IMR-90 (cell line): ENCODE results near the gene CTPS2. TPM values are rescaled to one million over a fixed set of nuclear protein-coding genes. Genes with fewer than 3 reads are reported as not detected.

ENCODE experiments used
- ATAC-seq: fragments of 200-7000 bp; cut with Tn5 transposase; 2 replicates; pipeline ENCODE4 v1.9.1; 2020; ENCODE audit warnings: low read depth, mild to moderate bottlenecking, moderate library complexity
- BruUV-seq: library from RNA; stranded (reverse); fragments of 400-500 nt; replicated peaks from 2 replicates; lab custom pipeline; 2021; lab: Mats Ljungman, UMichigan
- CTCF ChIA-PET: fragments of 300-600 bp; formaldehyde crosslinking; extraction: SDS; loops from one replicate; lab custom pipeline; 2021; ENCODE audit warnings: antibody characterized with exemption; lab: Yijun Ruan, JAX
- POLR2A ChIA-PET: fragments of 300-600 bp; sonication (Branson Sonifier 250); formaldehyde crosslinking; loops from one replicate; lab custom pipeline; 2022; ENCODE audit warnings: antibody characterized with exemption; ENCODE audit not compliant: unreplicated experiment; lab: Charles Lee
- DNase-seq: peaks from one replicate; pipeline ENCODE4 v3.0.0; 2013
- H2AFZ ChIP-seq: replicated peaks from 2 replicates; pipeline ENCODE3; 2013; ENCODE audit warnings: low read length, mild to moderate bottlenecking; ENCODE audit not compliant: poor library complexity
- H2AK5ac ChIP-seq: 2 replicates; pipeline ENCODE4 v1.6.1; 2013; ENCODE audit warnings: low read depth, low read length, inconsistent platforms
- H2AK9ac ChIP-seq: replicated peaks from 2 replicates; pipeline ENCODE3; 2013; ENCODE audit warnings: mild to moderate bottlenecking, low read depth, low read length, moderate library complexity; ENCODE audit not compliant: poor library complexity
- H2BK120ac ChIP-seq: 2 replicates; pipeline ENCODE4 v1.6.1; 2013; ENCODE audit warnings: low read depth, low read length, inconsistent platforms
- H2BK15ac ChIP-seq: 3 replicates; pipeline ENCODE4 v1.6.1; 2013; ENCODE audit warnings: low read depth, low read length, inconsistent platforms
- H2BK20ac ChIP-seq: 2 replicates; pipeline ENCODE4 v1.6.1; 2013; ENCODE audit warnings: low read depth, mild to moderate bottlenecking, inconsistent platforms, low read length, moderate library complexity
- H2BK5ac ChIP-seq: 2 replicates; pipeline ENCODE4 v1.6.1; 2013; ENCODE audit warnings: mild to moderate bottlenecking, low read depth, low read length, inconsistent platforms; ENCODE audit not compliant: poor library complexity, severe bottlenecking
- H3K14ac ChIP-seq: replicated peaks from 2 replicates; pipeline ENCODE4 v1.6.1; 2013; ENCODE audit warnings: low read depth, low read length, inconsistent platforms
- H3K18ac ChIP-seq: 2 replicates; pipeline ENCODE4 v1.6.1; 2013; ENCODE audit warnings: low read depth, low read length, control low read depth
- H3K23ac ChIP-seq: 2 replicates; pipeline ENCODE4 v1.6.1; 2013; ENCODE audit warnings: low read depth, low read length, inconsistent platforms
- H3K27ac ChIP-seq: 2 replicates; pipeline ENCODE4 v1.5.1; 2013; ENCODE audit warnings: mild to moderate bottlenecking, control low read depth, low read length; ENCODE audit not compliant: insufficient read depth
- H3K27me3 ChIP-seq: 2 replicates; pipeline ENCODE4 v1.6.1; 2013; ENCODE audit warnings: low read length; ENCODE audit not compliant: control insufficient read depth, insufficient read depth
- H3K36me3 ChIP-seq: 2 replicates; pipeline ENCODE4 v1.6.1; 2013; ENCODE audit warnings: low read length, mixed read lengths; ENCODE audit not compliant: control insufficient read depth, insufficient read depth
- H3K4ac ChIP-seq: 2 replicates; pipeline ENCODE4 v1.6.1; 2013; ENCODE audit warnings: low read depth, low read length, inconsistent platforms
- H3K4me1 ChIP-seq: 2 replicates; pipeline ENCODE4 v1.6.1; 2013; ENCODE audit warnings: low read length, mixed read lengths; ENCODE audit not compliant: control insufficient read depth, insufficient read depth
- H3K4me2 ChIP-seq: 2 replicates; pipeline ENCODE4 v1.6.1; 2013; ENCODE audit warnings: low read depth, mild to moderate bottlenecking, control low read depth, low read length, moderate library complexity
- H3K4me3 ChIP-seq: 2 replicates; pipeline ENCODE4 v1.5.1; 2013; ENCODE audit warnings: low read depth, mild to moderate bottlenecking, control low read depth, low read length, moderate library complexity; ENCODE audit not compliant: insufficient read depth
- H3K56ac ChIP-seq: 2 replicates; pipeline ENCODE4 v1.6.1; 2013; ENCODE audit warnings: low read length, inconsistent platforms; ENCODE audit not compliant: insufficient read depth; ENCODE audit errors: extremely low read depth
- H3K79me1 ChIP-seq, 2 experiments: 2 replicates each; pipeline ENCODE4 v1.6.1; 2013; ENCODE audit warnings: low read length in 2 of 2, inconsistent platforms in 1 of 2, low read depth in 1 of 2
- H3K9ac ChIP-seq: 2 replicates; pipeline ENCODE4 v1.6.1; 2013; ENCODE audit warnings: low read depth, low read length, control low read depth
- H3K9me1 ChIP-seq: 2 replicates; pipeline ENCODE4 v1.6.1; 2013; ENCODE audit warnings: low read length, inconsistent platforms; ENCODE audit not compliant: insufficient read depth
- H3K9me3 ChIP-seq: 2 replicates; pipeline ENCODE4 v1.6.1; 2013; ENCODE audit warnings: low read length; ENCODE audit not compliant: control insufficient read depth, insufficient read depth
- H4K20me1 ChIP-seq: 2 replicates; pipeline ENCODE4 v1.6.1; 2013; ENCODE audit warnings: low read length, inconsistent platforms; ENCODE audit not compliant: insufficient read depth
- H4K5ac ChIP-seq: 2 replicates; pipeline ENCODE4 v1.6.1; 2013; ENCODE audit warnings: mild to moderate bottlenecking, low read depth, low read length, control low read depth
- H4K8ac ChIP-seq, 2 experiments: 2 replicates each; pipeline ENCODE4 v1.6.1; 2013; ENCODE audit warnings: low read depth in 2 of 2, low read length in 2 of 2, control low read depth in 1 of 2, inconsistent platforms in 1 of 2
- H4K91ac ChIP-seq: 2 replicates; pipeline ENCODE4 v1.6.1; 2013; ENCODE audit warnings: low read depth, low read length, inconsistent platforms; ENCODE audit not compliant: insufficient read depth
- BHLHE40 ChIP-seq: fragments of 150-350 bp; IDR thresholded peaks from 2 replicates; pipeline ENCODE4 v1.6.1; 2016; ENCODE audit warnings: mild to moderate bottlenecking, low read depth, low read length
- CEBPB ChIP-seq: IDR thresholded peaks from 2 replicates; pipeline ENCODE4 v1.6.1; 2012; ENCODE audit warnings: low read depth, low read length, improper control_type of control experiment
- CHD1 ChIP-seq: IDR thresholded peaks from 2 replicates; pipeline ENCODE4 v1.6.1; 2012; ENCODE audit warnings: low read depth, low read length, improper control_type of control experiment
- ELK1 ChIP-seq: fragments of 150-350 bp; IDR thresholded peaks from 2 replicates; pipeline ENCODE4 v1.6.1; 2016; ENCODE audit warnings: low read depth, mild to moderate bottlenecking, low read length, moderate library complexity, borderline replicate concordance
- MAFK ChIP-seq: IDR thresholded peaks from 2 replicates; pipeline ENCODE4 v1.6.1; 2012; ENCODE audit warnings: low read depth, low read length, improper control_type of control experiment
- MAZ ChIP-seq: IDR thresholded peaks from 2 replicates; pipeline ENCODE4 v1.6.1; 2012; ENCODE audit warnings: low read depth, mild to moderate bottlenecking, low read length, improper control_type of control experiment, moderate library complexity, borderline replicate concordance
- MXI1 ChIP-seq: IDR thresholded peaks from 2 replicates; pipeline ENCODE4 v1.6.1; 2012; ENCODE audit warnings: low read depth, mild to moderate bottlenecking, low read length, moderate library complexity, borderline replicate concordance
- NFE2L2 ChIP-seq: fragments of 150-350 bp; IDR thresholded peaks from 2 replicates; pipeline ENCODE4 v1.6.1; 2016; ENCODE audit warnings: low read depth, mild to moderate bottlenecking, low read length
- POLR2A ChIP-seq: IDR thresholded peaks from 2 replicates; pipeline ENCODE4 v1.6.1; 2012; ENCODE audit warnings: mild to moderate bottlenecking, low read depth, low read length
- RAD21 ChIP-seq: IDR thresholded peaks from 2 replicates; pipeline ENCODE4 v1.6.1; 2012; ENCODE audit warnings: low read length, improper control_type of control experiment
- RFX5 ChIP-seq: IDR thresholded peaks from 2 replicates; pipeline ENCODE4 v1.8.0; 2012; ENCODE audit warnings: low read depth, mild to moderate bottlenecking, low read length, moderate library complexity
- SMC3 ChIP-seq: fragments of 150-350 bp; IDR thresholded peaks from 2 replicates; pipeline ENCODE4 v1.6.1; 2016; ENCODE audit warnings: low read depth, mild to moderate bottlenecking, antibody characterized with exemption, low read length, moderate library complexity
- USF2 ChIP-seq: fragments of 150-350 bp; IDR thresholded peaks from 2 replicates; pipeline ENCODE4 v1.6.1; 2017; ENCODE audit warnings: mild to moderate bottlenecking, antibody characterized with exemption, low read length, low read depth
- WGBS, 2 experiments: methylation state at CpG; one replicate each; pipeline versions ENCODE4 v1.1.5 to v1.1.7; 2013; ENCODE audit warnings: missing lambda C conversion rate in 2 of 2; ENCODE audit not compliant: insufficient read length in 1 of 2; ENCODE audit errors: extremely low coverage in 2 of 2; 5-methylcytosine and 5-hydroxymethylcytosine counted together
- dilution Hi-C: fragments of 300-500 bp; cut with HindIII; formaldehyde crosslinking; loops from one replicate; pipeline ENCODE4 v1.14.3; 2018; ENCODE audit warnings: low sequenced_read_pairs; ENCODE audit not compliant: unreplicated experiment
- in situ Hi-C: fragments of 300-500 bp; cut with MboI; formaldehyde crosslinking; loops from 3 replicates; pipeline ENCODE4 v1.14.3; 2019; ENCODE audit warnings: low sequenced_read_pairs, inconsistent platforms, mixed read lengths
- intact Hi-C: fragments of 100-400 bp; cut with micrococcal nuclease; formaldehyde crosslinking; loops from 2 replicates; pipeline ENCODE4 v1.10.0; 2022
- polyA plus RNA-seq, 3 experiments: library from polyadenylated mRNA; depleted of rRNA; stranded (reverse); fragments of >200 nt; gene quantifications; 2 replicates each; pipeline ENCODE4 v1.2.3, GENCODE V29; 2012; ENCODE audit warnings: low replicate concordance in 1 of 3
- total RNA-seq: library from RNA; depleted of rRNA; stranded (reverse); fragments of >200 nt; gene quantifications from 2 replicates; pipeline ENCODE4 v1.2.3, GENCODE V29; 2012

CTPS2 gene
- total and polyA plus RNA-seq, 2 of the 4 experiments (the other 2 are of a cell fraction), result 6.0 to 13.1 TPM

- no peak for TF ChIP-seq CEBPB
- no peak for TF ChIP-seq CHD1
- TF ChIP-seq ELK1, result no peak
- TF ChIP-seq SMC3, result no peak
- no peak for TF ChIP-seq NFE2L2
- TF ChIP-seq USF2, result no peak
- TF ChIP-seq POLR2A, result no peak
- TF ChIP-seq MXI1, result no peak
- TF ChIP-seq RFX5, result no peak
- TF ChIP-seq MAZ, result no peak
- no peak for TF ChIP-seq BHLHE40
- TF ChIP-seq RAD21, result no peak
- TF ChIP-seq MAFK, result no peak
- Histone ChIP-seq H3K27ac (no peak overlapping the region), H2AFZ (no peak overlapping the region), H3K18ac (no peak overlapping the region), H3K9ac (no peak overlapping the region), H3K4me3 (no peak overlapping the region), H2AK9ac (no peak overlapping the region), H2BK120ac (no peak overlapping the region), H4K91ac (no peak overlapping the region), H3K9me1 (no peaks in the 10 kb centered on the region; the same call in 1 of the 2 replicates), H2AK5ac (no peak overlapping the region), H3K79me1 (no peaks in the 10 kb centered on the region), H2BK20ac (no peak overlapping the region), H4K8ac (no peak overlapping the region), H4K5ac (no peak overlapping the region), H3K4me1 (no peaks in the 10 kb centered on the region), H4K20me1 (no peaks in the 10 kb centered on the region), H3K14ac (no peak overlapping the region), H3K56ac (no peak overlapping the region), H3K4me2 (no peak overlapping the region), H3K4ac (no peak overlapping the region), H2BK15ac (no peak overlapping the region), H3K27me3 (peaks cover 2% of the 10 kb centered on the region; the same call in 1 of the 2 replicates), H2BK5ac (no peak overlapping the region), H3K9me3 (no peaks in the 10 kb centered on the region), H3K36me3 (peaks cover 8% of the 10 kb centered on the region; the same call in 1 of the 2 replicates), H3K23ac (no peak overlapping the region)
- POLR2A ChIA-PET, result no interaction called here
- CTCF ChIA-PET, result no interaction called here
- dilution Hi-C loops, result no loop called here
- WGBS, 2 experiments, result no CpG with 5 or more reads among the region's 1 CpG
- intact Hi-C loops, result no loop called here
- in situ Hi-C loops, result no loop called here
- no peak for DNase-seq
- no peak for ATAC-seq
- no TSS peak for BruUV-seq
These were observed 95.1 kb downstream of the CTPS2 start for GRCh38 chrX:16617382-16617781.
